ENCODE measurements around the gene RASD2. TPM values are rescaled to one million over a fixed set of nuclear protein-coding genes. Genes with fewer than 3 reads are reported as not detected.

Gene RASD2
- total and polyA plus RNA-seq, 10 of the 15 experiments (the other 5 are each of a cell fraction or from before 2014, with no cell fraction given): 0.03 TPM; not detected in 9

- no peak overlapping the region for H3K4me2 ChIP-seq (ENCODE audit: control insufficient read depth, insufficient read depth)
- H3K4me1 ChIP-seq (ENCODE audit: control insufficient read depth, insufficient read depth, low read length): no peaks in the 10 kb centered on the region
- POLR2A ChIA-PET: no interaction called here
- WGBS (ENCODE audit: insufficient coverage, insufficient replicate concordance, low lambda C conversion rate, missing lambda C conversion rate): 23% methylated on average over 14 of the region's 14 CpGs
- H4K20me1 ChIP-seq (ENCODE audit: control insufficient read depth, insufficient read depth): no peaks in the 10 kb centered on the region
- no TSS peak for BruUV-seq (replicated peaks)
- ATAC-seq (no peak), FAIRE-seq (no peak), DNase-seq (ENCODE audit: low read depth, low spot score) (no peak)
- intact Hi-C loops (cut with micrococcal nuclease; ENCODE audit: unreplicated experiment): no loop called here
- H3K9ac ChIP-seq (ENCODE audit: control insufficient read depth, insufficient read depth, low read length): no peak overlapping the region
- RAD21 ChIA-PET (ENCODE audit: unreplicated experiment): no interaction called here
- H3K4me3 ChIP-seq: no peak overlapping the region
- H3K9me3 ChIP-seq (replicated peaks; ENCODE audit: control insufficient read depth, insufficient read depth, low read length): no peaks in the 10 kb centered on the region
- peaks cover 0 to 3% of the 10 kb centered on the region in 2 experiments; a peak in 2 of 4 replicates for H3K27me3 ChIP-seq (replicated peaks in 1 of 2; ENCODE audit: control insufficient read depth in 2 of 2, insufficient read depth in 2 of 2, low read length in 1 of 2)
- CTCF ChIA-PET: no interaction called here
- no peaks in the 10 kb centered on the region for H3K79me2 ChIP-seq (ENCODE audit: control insufficient read depth, insufficient read depth, low read length)
- no peaks in the 10 kb centered on the region for H3K36me3 ChIP-seq (ENCODE audit: control insufficient read depth in 2 of 2, insufficient read depth in 2 of 2, low read length in 1 of 2)
- H3K27ac ChIP-seq (ENCODE audit: control insufficient read depth, insufficient read depth): no peak overlapping the region
- in situ Hi-C loops (cut with MboI): no loop called here
- no peak overlapping the region for H2AFZ ChIP-seq (ENCODE audit: control insufficient read depth, low read depth, low read length)
- SMC1A ChIA-PET (ENCODE audit: uncharacterized antibody, unreplicated experiment): no interaction called here
- no peak for TF ChIP-seq POLR2AphosphoS5 (IDR thresholded peaks at IDR 0.05; ENCODE audit: low read length)
- no peak for TF ChIP-seq HDGF (IDR thresholded peaks at IDR 0.05)
- no peak for TF ChIP-seq EZH2 (IDR thresholded peaks at IDR 0.05; ENCODE audit: borderline replicate concordance, control insufficient read depth, low read depth, low read length)
- TF ChIP-seq RAD21 (IDR thresholded peaks at IDR 0.05; ENCODE audit: insufficient read depth, low read depth, low read length): no peak
- no peak for TF ChIP-seq NFYA (IDR thresholded peaks at IDR 0.05; ENCODE audit: borderline replicate concordance, low read depth, low read length)
- TF ChIP-seq HCFC1 (IDR thresholded peaks at IDR 0.05; ENCODE audit: low read length): no peak
- TF ChIP-seq RFX5 (IDR thresholded peaks at IDR 0.05; ENCODE audit: low read depth, low read length): no peak
- no peak for TF ChIP-seq SIX5 (IDR thresholded peaks at IDR 0.05; ENCODE audit: low read depth, low read length, severe bottlenecking)
These were observed 42.4 kb upstream of the RASD2 start for GRCh38 chr22:35498026-35498800.

GRCh38 chr22:35502836-35503235, 37.8 kb upstream of the RASD2 start:
- ChIA-PET POLR2A (no interaction called here), SMC1A (ENCODE audit: uncharacterized antibody, unreplicated experiment) (interaction anchor here (0.7 kb wide), 1 partner anchor 88 kb away, joined by 4 read pairs; no protein-coding TSS in a partner anchor), RAD21 (ENCODE audit: unreplicated experiment) (no interaction called here), CTCF (no interaction called here)
- Histone ChIP-seq H3K4me2 (ENCODE audit: control insufficient read depth, insufficient read depth) (no peak overlapping the region), H3K4me3 (no peak overlapping the region), H3K27ac (ENCODE audit: control insufficient read depth, insufficient read depth) (no peak overlapping the region), H3K27me3 (replicated peaks in 1 of 2; ENCODE audit: control insufficient read depth in 2 of 2, insufficient read depth in 2 of 2, low read length in 1 of 2) (no peaks in the 10 kb centered on the region), H4K20me1 (ENCODE audit: control insufficient read depth, insufficient read depth) (no peaks in the 10 kb centered on the region), H3K9ac (ENCODE audit: control insufficient read depth, insufficient read depth, low read length) (no peak overlapping the region), H3K9me3 (replicated peaks; ENCODE audit: control insufficient read depth, insufficient read depth, low read length) (no peaks in the 10 kb centered on the region), H3K4me1 (ENCODE audit: control insufficient read depth, insufficient read depth, low read length) (peaks cover 14% of the 10 kb centered on the region), H3K79me2 (ENCODE audit: control insufficient read depth, insufficient read depth, low read length) (no peaks in the 10 kb centered on the region), H2AFZ (ENCODE audit: control insufficient read depth, low read depth, low read length) (no peak overlapping the region), H3K36me3 (ENCODE audit: control insufficient read depth in 2 of 2, insufficient read depth in 2 of 2, low read length in 1 of 2) (no peaks in the 10 kb centered on the region)
- no TSS peak for BruUV-seq (replicated peaks)
- FAIRE-seq (peak; percentile 74), ATAC-seq (no peak), DNase-seq (ENCODE audit: low read depth, low spot score) (no peak)
- WGBS (ENCODE audit: insufficient coverage, insufficient replicate concordance, low lambda C conversion rate, missing lambda C conversion rate): 21% methylated on average over 3 of the region's 3 CpGs
- intact Hi-C loops (cut with micrococcal nuclease; ENCODE audit: unreplicated experiment) (no loop called here), in situ Hi-C loops (cut with MboI) (no loop called here)
- TF ChIP-seq EED (IDR thresholded peaks at IDR 0.05; ENCODE audit: low read depth): no peak
- no peak for TF ChIP-seq ZNF24 (IDR thresholded peaks at IDR 0.05)
- no peak for TF ChIP-seq KAT2A (conservative IDR thresholded peaks at IDR 0.05; ENCODE audit: control insufficient read depth, low read depth, low read length)
- TF ChIP-seq ESRRA (IDR thresholded peaks at IDR 0.05; ENCODE audit: low read length): no peak
- TF ChIP-seq ZBTB11 (CRISPR knock-in tag; IDR thresholded peaks at IDR 0.05): no peak
- TF ChIP-seq ATF2 (IDR thresholded peaks at IDR 0.05; ENCODE audit: low read length): no peak

Measured in GM12878 (cell line).